HFFc6 (cell line): ENCODE results near the gene PTH1R. TPM values are rescaled to one million over a fixed set of nuclear protein-coding genes. Genes with fewer than 3 reads are reported as not detected.
A peak's percentile ranks its signal among the peaks of the same experiment; 100 is the strongest.

Source experiments
- DNase-seq: peaks from one replicate; pipeline ENCODE4 v3.0.0-alpha.2; 2018
- H3K27ac Mint-ChIP-seq: 2 replicates; pipeline ENCODE4 v1.8.0; 2020; ENCODE audit warnings: mild to moderate bottlenecking, mixed read lengths
- H3K27me3 Mint-ChIP-seq: 2 replicates; pipeline ENCODE4 v1.8.0; 2021; ENCODE audit warnings: mild to moderate bottlenecking, moderate library complexity, mixed read lengths; ENCODE audit not compliant: insufficient read depth
- H3K36me3 Mint-ChIP-seq: 2 replicates; pipeline ENCODE4 v1.8.0; 2021; ENCODE audit warnings: low read depth, mixed read lengths
- H3K4me1 Mint-ChIP-seq: 2 replicates; pipeline ENCODE4 v1.8.0; 2020; ENCODE audit warnings: low read depth, mixed read lengths
- H3K4me3 Mint-ChIP-seq: 2 replicates; pipeline ENCODE4 v1.8.0; 2020; ENCODE audit warnings: mild to moderate bottlenecking, moderate library complexity, mixed read lengths
- H3K9me3 Mint-ChIP-seq: 2 replicates; pipeline ENCODE4 v1.8.0; 2020; ENCODE audit warnings: mild to moderate bottlenecking, mixed read lengths
- total RNA-seq, 6 experiments: library from RNA; stranded (reverse); fragmentation: NEBNext Ultra II Directional; extraction: Animal tissue kit (Norgen Biotek cat#: 25700); gene quantifications; 2 replicates in 1 of 6; 3 replicates in 5 of 6; pipeline ENCODE4 v1.2.3, GENCODE V29; 2021
- TF ChIP-seq, protein P1 (sequence below): fragments of 200-600 bp; sonication (generic); IDR thresholded peaks from 2 replicates; pipeline ENCODE4 v1.5.0; 2021; ENCODE audit warnings: antibody characterized with exemption, mild to moderate bottlenecking

The PTH1R gene
- total RNA-seq, 6 experiments from 2014 or later, result 0.09 to 1.4 (median 0.85) TPM; not detected in 1

DNA sequence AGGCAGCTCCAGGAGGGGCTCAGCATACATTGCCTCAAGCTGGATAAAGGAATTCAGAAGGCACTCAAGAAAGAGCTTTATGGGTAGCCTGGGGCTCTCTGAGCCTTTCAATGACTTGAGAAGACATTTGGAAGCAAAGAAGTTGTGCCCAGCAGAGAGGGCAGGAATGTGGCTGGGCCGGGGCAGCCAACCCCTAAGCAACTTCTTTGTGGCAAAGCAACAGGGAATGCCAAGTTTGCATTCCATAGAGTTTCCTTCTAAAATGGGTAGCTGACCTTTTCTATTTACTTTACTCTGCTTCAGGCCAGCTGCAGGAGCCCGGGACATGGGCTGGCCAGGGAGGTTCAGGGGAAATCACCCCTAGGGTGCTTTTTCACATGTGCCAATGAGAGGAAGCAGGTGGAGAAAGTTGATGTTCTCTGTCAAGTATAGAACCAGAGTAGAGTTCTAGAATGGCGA, 53.5 kb downstream of the PTH1R start:
- peaks cover 3% of the 10 kb centered on the region for H3K27me3 Mint-ChIP-seq
- DNase-seq, result no peak
- H3K9me3 Mint-ChIP-seq, result no peaks in the 10 kb centered on the region
- H3K36me3 Mint-ChIP-seq, result peaks cover 13% of the 10 kb centered on the region; the same call in 1 of the 2 replicates
- H3K4me3 Mint-ChIP-seq, result peak overlapping the region; percentile 53
- H3K4me1 Mint-ChIP-seq, result peaks cover 71% of the 10 kb centered on the region
- TF ChIP-seq, protein P1, sequence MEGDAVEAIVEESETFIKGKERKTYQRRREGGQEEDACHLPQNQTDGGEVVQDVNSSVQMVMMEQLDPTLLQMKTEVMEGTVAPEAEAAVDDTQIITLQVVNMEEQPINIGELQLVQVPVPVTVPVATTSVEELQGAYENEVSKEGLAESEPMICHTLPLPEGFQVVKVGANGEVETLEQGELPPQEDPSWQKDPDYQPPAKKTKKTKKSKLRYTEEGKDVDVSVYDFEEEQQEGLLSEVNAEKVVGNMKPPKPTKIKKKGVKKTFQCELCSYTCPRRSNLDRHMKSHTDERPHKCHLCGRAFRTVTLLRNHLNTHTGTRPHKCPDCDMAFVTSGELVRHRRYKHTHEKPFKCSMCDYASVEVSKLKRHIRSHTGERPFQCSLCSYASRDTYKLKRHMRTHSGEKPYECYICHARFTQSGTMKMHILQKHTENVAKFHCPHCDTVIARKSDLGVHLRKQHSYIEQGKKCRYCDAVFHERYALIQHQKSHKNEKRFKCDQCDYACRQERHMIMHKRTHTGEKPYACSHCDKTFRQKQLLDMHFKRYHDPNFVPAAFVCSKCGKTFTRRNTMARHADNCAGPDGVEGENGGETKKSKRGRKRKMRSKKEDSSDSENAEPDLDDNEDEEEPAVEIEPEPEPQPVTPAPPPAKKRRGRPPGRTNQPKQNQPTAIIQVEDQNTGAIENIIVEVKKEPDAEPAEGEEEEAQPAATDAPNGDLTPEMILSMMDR, result no peak
- H3K27ac Mint-ChIP-seq, result peak overlapping the region; percentile 83

DNA sequence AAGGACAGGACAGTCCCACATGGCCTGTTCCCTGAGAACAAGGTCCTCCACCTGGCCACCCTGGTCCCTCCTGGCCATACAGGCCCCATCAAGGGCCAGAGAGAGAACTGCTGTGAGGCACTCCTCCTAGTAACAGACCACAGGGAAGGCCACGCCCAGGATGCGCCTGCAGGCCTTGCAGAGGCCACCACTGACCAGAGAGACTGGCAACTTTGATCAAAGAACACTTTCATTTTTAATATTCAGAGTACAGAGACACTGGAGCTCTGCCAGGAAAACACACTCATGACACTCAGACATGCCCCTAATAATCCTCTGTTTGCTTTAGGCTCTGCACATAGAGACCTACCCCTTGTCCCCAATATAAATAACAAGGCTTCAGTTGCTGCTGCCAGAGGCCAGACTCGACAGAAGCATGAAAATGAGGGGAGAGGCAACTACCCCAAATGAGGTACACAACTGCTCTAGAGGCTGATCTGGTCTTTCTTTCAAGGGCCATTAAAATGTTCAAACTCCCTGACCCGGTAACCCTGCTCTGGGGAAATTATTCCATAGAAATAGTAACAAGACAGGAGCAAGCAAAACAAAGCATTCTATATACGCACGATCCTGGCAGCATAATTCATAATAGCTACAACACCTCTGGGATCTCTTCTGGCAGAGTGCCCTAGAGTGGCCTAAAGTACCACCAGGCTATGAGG, 54.3 kb downstream of the PTH1R start:
- peak overlapping the region; percentile 71 for H3K4me3 Mint-ChIP-seq
- TF ChIP-seq, protein P1, result no peak
- peaks cover 72% of the 10 kb centered on the region for H3K4me1 Mint-ChIP-seq
- peak; percentile 45 for DNase-seq
- H3K36me3 Mint-ChIP-seq, result peaks cover 20% of the 10 kb centered on the region; the same call in 1 of the 2 replicates
- H3K27ac Mint-ChIP-seq, result peak overlapping the region; percentile 83
- peaks cover 3% of the 10 kb centered on the region for H3K27me3 Mint-ChIP-seq
- H3K9me3 Mint-ChIP-seq, result no peaks in the 10 kb centered on the region

- H3K4me3 Mint-ChIP-seq, result peak overlapping the region; percentile 71; the same call in 1 of the 2 replicates
- peak overlapping the region; percentile 83 for H3K27ac Mint-ChIP-seq
- peaks cover 20% of the 10 kb centered on the region; the same call in 1 of the 2 replicates for H3K36me3 Mint-ChIP-seq
- H3K9me3 Mint-ChIP-seq, result no peaks in the 10 kb centered on the region
- DNase-seq, result no peak
- peaks cover 75% of the 10 kb centered on the region for H3K4me1 Mint-ChIP-seq
- TF ChIP-seq, protein P1, result 0 out of 2 replicates have a peak, but pooled peaks have one; percentile 20
- peaks cover 3% of the 10 kb centered on the region for H3K27me3 Mint-ChIP-seq
These were observed 55.1 kb downstream of the PTH1R start for GRCh38 chr3:46932455-46933225.

DNA sequence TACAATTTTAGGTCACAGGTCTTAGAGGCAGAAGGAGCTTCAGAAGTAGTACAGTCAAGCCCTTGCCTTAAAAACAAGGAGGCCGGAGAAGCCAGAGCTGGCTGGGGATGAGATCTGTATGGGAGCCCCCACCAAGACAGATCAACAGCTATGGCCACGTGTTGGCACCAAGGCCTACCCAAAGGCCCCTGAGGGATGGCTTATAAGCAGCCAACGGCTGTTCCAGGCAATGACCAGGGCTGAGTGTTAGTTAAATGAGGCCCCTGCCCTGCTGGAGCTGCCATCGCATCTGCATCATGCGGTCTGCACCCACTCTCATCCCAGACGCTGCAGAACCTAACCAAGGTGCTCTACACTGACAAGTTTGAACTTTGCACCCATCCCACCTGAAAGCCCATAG, 55.7 kb downstream of the PTH1R start:
- H3K27me3 Mint-ChIP-seq, result peaks cover 3% of the 10 kb centered on the region
- H3K36me3 Mint-ChIP-seq, result peaks cover 22% of the 10 kb centered on the region; the same call in 1 of the 2 replicates
- DNase-seq, result no peak
- H3K9me3 Mint-ChIP-seq, result no peaks in the 10 kb centered on the region
- H3K4me3 Mint-ChIP-seq, result no peak overlapping the region
- H3K4me1 Mint-ChIP-seq, result peaks cover 81% of the 10 kb centered on the region
- TF ChIP-seq, protein P1, result no peak
- H3K27ac Mint-ChIP-seq, result peak overlapping the region; percentile 38; the same call in 1 of the 2 replicates

DNA sequence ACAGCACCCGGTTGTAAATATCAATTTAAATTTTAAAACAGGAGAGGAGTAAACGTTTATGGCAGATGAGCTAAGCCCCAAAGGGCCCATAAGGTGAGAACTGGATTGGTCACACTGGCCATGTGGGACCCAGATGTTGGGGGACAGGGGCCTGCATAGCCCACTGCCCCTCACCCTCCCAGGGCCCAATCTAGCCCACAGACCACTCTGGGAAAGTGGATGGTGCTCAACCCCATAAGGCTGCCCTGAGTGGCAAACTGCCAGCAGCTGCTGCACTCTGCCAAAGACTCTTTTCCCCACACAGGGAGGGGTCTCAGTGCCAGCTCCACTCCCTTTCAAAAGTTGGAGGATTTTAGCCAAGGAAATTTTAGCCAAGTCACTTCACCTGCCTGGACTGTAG, 56.6 kb downstream of the PTH1R start:
- H3K9me3 Mint-ChIP-seq, result no peaks in the 10 kb centered on the region
- TF ChIP-seq, protein P1, result no peak
- peaks cover 3% of the 10 kb centered on the region for H3K27me3 Mint-ChIP-seq
- no peak overlapping the region for H3K4me3 Mint-ChIP-seq
- peak overlapping the region; percentile 90 for H3K27ac Mint-ChIP-seq
- peaks cover 74% of the 10 kb centered on the region for H3K4me1 Mint-ChIP-seq
- no peak for DNase-seq
- peaks cover 16% of the 10 kb centered on the region; the same call in 1 of the 2 replicates for H3K36me3 Mint-ChIP-seq
